SK-N-SH treated with all-trans-retinoic acid at 6 μM for 48 hours (cell line): ENCODE data around the gene ATXN10.

Experiments
- ESRRG ChIP-seq: fragments of 250-450 bp; sonication (Bioruptor Pico); IDR thresholded peaks from 2 replicates; pipeline ENCODE4 v1.6.1; 2021; ENCODE audit warnings: mild to moderate bottlenecking
- PPARA ChIP-seq: fragments of 250-450 bp; sonication (Bioruptor Pico); IDR thresholded peaks from 2 replicates; pipeline ENCODE4 v1.5.0; 2020; ENCODE audit warnings: mild to moderate bottlenecking, borderline replicate concordance
- ZNF8 ChIP-seq: fragments of 450-650 bp; formaldehyde crosslinking; IDR thresholded peaks from 2 replicates; pipeline ENCODE4 v1.5.0; 2020; ENCODE audit warnings: mild to moderate bottlenecking, moderate library complexity

DNA sequence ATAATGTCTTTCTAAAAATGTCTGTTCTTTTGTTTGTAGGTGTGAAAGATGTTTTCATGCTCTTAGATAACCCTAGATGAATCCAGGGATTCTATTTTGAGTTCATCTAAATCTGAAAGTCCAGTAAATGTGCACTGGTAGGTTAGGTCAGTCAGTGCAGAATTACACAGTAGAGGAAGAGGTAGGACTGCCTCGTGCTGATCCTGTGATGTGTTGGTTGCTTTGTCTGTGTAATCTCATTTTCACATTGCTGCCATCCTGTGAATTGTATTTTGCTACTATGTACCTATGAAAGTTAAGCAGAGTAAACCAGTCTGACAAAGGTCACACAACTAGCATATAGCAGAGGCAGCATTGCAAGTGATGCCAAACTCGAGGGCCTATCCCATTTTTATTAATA is 36.5 kb downstream of the ATXN10 start:
- no peak for TF ChIP-seq ZNF8 (CRISPR knock-in tag)
- no peak for TF ChIP-seq PPARA (CRISPR knock-in tag)
- 0 out of 2 replicates have a peak, but pooled peaks have one; percentile 57 for TF ChIP-seq ESRRG (CRISPR knock-in tag)
